Colon (tissue), 2 donors: ENCODE data around the gene DTL.

ENCODE experiments used
- FAIRE-seq: peaks from 2 replicates; lab custom pipeline; 2012; peaks lifted over from hg19 to GRCh38; lab: Jason Lieb, UNC
- donor health status: control.
- donor health status: control.

Gene DTL

DNA sequence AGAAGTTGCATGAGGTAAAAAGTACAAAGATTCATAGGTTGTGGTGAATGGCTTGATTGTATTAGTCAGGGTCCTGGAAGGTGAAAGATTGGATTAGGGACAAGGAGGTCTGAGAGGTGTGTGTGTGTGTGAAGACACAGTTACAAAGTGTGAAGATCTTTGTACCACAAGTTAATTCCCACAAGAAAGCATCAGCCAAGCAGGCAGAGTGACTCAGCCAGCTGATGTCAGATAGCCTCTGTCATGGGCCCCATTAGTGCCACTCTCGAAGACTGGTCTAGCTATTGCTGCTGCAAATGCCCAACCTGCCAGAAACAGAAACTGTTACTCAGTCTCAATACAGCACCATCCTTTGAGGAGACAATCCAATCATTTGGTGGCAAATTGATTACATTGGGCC lies 96.5 kb downstream of the DTL start:
- no peak for FAIRE-seq

- FAIRE-seq = no peak
These were observed 97.8 kb downstream of the DTL start for GRCh38 chr1:212133319-212133718.

GRCh38 chr1:212135166-212135565 lies 99.6 kb downstream of the DTL start:
- no peak for FAIRE-seq

- no peak for FAIRE-seq
These were observed 102.3 kb downstream of the DTL start for GRCh38 chr1:212137854-212138253.

DNA sequence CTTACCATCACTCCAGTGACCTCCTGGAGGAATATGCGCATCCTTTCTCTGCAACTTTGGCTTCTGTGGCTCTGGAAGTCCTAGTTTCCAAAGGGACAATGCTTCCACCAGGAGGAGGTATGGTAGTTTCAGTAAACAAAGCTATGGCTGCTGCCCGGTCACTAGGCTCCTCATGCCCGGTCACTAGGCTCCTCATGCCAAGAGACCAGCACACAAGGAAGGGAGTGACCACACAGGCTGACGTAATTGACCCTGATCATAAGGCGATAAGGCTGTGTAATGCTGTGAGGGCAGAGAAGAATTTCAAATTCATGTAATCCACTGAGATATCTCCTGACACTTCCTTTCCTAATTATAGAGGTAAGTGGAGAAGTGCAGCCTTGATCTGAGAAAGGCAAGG lies 102.9 kb downstream of the DTL start:
- FAIRE-seq = no peak

GRCh38 chr1:212139526-212140135 lies 104.1 kb downstream of the DTL start:
- no peak for FAIRE-seq

DNA sequence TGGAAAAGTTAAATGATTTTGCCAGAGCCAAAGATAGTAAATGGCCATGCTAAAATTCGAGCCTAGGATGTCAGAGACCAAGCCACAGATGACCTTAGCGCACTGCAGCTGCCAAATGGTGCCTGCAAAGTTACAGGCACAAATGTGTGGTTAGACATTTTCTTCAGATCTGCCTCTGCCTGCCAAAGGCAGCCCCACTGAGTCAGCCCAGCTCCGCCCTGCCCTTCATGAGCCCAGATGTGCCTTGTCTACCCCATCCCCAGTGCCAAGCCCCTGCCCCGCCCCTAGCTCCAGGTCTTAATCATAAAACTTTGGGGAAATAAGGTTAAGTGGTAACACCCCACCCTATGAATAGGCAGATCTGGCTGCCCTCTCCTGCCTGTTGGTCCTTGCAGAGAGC lies 105.9 kb downstream of the DTL start:
- FAIRE-seq = no peak

DNA sequence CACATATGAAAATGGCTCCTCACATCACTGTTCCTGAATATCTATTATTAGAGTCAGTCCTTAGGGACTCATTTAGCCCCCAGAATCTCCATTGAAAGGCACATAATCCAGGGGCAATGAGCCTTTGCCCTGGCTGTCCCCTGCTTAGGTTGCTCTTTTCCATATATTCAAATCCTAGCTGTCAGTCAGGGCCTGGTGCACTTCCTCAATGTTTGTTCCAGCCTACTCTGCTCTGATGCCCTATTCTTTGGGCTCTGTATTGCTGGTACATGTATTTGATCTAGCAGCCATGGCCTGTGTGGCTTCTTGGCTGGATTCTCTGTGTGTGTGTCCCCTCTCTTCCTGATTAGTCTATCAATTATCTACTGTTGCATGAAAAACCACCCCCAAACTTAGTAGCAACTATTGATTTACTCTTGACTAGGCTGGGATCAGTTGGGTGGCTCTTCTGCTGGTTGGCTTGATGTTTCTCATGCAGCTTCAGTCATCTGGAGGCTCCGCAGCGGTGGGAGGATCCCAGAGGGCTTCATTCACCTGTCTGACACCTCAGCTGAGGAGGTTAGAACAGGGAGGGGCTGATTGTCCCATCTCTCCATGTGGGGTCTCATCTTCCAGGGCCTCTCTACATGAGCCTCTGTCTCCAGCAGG lies 107.5 kb downstream of the DTL start:
- no peak for FAIRE-seq

- no peak for FAIRE-seq
These were observed 112.1 kb downstream of the DTL start for GRCh38 chr1:212147581-212148033.

DNA sequence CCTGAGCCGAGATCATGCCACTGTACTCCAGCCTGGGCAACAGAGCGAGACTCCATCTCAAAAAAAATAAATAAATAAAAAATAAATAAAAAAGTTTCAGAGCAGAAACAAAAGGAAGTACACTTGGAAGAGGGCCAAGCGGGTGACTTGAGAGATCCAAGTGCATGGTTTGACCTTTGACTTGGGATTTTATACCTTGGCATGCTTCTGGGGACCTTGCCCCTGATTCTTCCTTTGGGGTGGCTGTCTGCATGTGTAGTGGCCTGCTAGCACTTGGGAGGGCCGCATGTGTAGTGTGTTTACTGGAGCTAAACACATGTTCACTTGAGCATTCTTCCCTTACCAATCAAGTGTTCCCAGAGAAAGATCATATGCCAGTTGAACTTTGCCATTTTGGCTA lies 114.0 kb downstream of the DTL start:
- FAIRE-seq = no peak

DNA sequence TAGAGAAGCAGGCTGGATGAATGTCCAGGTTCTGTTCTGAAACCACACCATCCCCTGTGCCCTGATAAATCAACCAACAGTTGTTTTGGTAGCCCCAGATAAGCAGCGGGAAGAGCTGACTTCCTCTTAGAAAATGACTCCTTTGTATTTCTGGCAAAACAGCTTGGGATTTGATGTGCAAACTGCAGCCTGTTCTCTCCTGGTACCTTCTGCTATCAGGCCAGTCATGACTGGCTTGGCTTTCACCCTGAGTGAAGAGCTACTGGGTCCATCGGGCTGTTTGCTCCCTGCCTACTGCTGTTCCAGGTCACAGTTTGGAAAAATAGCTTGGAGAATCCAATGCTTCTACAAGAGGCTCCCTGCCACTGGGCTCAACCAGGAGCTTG lies 116.8 kb downstream of the DTL start:
- no peak for FAIRE-seq

DNA sequence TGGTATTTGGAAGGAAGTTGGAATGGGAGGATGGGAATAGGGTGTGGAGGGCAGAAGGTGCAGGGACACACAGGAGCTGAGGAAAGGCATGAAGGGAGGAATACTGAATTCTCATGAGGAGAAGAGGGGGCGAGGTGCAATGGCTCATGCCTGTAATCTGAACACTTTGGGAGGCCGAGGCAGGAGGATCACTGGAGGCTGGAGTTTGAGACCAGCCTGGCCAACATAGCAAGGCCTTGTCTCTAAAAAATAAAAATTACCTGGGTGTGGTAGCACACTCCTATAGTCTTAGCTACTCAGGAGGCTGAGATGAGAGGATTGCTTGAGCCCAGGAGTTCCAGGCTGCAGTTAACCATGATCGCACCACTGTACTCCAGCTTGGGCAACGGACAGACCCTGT lies 117.3 kb downstream of the DTL start:
- FAIRE-seq = no peak

- FAIRE-seq = no peak
These were observed 118.1 kb downstream of the DTL start for GRCh38 chr1:212153635-212154034.
